ENCODE data around the gene ADORA2A. TPM values are rescaled to one million over a fixed set of nuclear protein-coding genes. Genes with fewer than 3 reads are reported as not detected.

The ADORA2A gene
- total RNA-seq, 1 experiment from 2014 or later = 3.6 TPM

GRCh38 chr22:24418786-24419474 is 8.5 kb upstream of the ADORA2A start:
- Histone ChIP-seq H3K4me1 (ENCODE audit: control insufficient read depth in 1 of 2, insufficient read depth in 2 of 2, low read length in 2 of 2) (peaks cover 0 to 4% of the 10 kb centered on the region in 2 experiments; a peak in 2 of 4 replicates), H3K9me2 (ENCODE audit: insufficient read depth) (no peaks in the 10 kb centered on the region), H3K27me3 (ENCODE audit: insufficient read depth, low read length) (no peaks in the 10 kb centered on the region), H3K79me2 (ENCODE audit: insufficient read depth, low read length) (no peaks in the 10 kb centered on the region), H3K4me2 (ENCODE audit: low read length) (no peak overlapping the region), H3K4me3 (replicated peaks in 1 of 2; ENCODE audit: low read depth in 1 of 2, low read length in 2 of 2) (no peak overlapping the region), H3K36me3 (ENCODE audit: control insufficient read depth in 1 of 2, insufficient read depth in 2 of 2, low read length in 2 of 2) (peaks cover 2 to 12% of the 10 kb centered on the region in 2 experiments; a peak in 2 of 4 replicates), H3K9ac (ENCODE audit: low read length) (no peak overlapping the region), H2AFZ (ENCODE audit: low read depth, low read length, poor library complexity, severe bottlenecking) (no peak overlapping the region), H3K9me3 (ENCODE audit: control insufficient read depth in 1 of 2, insufficient read depth in 1 of 2, low read depth in 1 of 2, low read length in 2 of 2) (no peaks in the 10 kb centered on the region), H4K20me1 (ENCODE audit: insufficient read depth) (no peaks in the 10 kb centered on the region), H3K27ac (ENCODE audit: low read depth, low read length) (no peak overlapping the region)
- RAD21 ChIA-PET (ENCODE audit: low non-redundant PET in 1 of 2, low total read pairs in 2 of 2, uncharacterized antibody in 2 of 2, unreplicated experiment in 2 of 2) = no interaction called here
- ATAC-seq (no peak), DNase-seq (ENCODE audit: low read depth, low spot score) (no peak)
- BruUV-seq (replicated peaks) = TSS peak; percentile 12
- intact Hi-C loops (cut with micrococcal nuclease) = no loop called here
- CTCF ChIA-PET = no interaction called here
- POLR2A ChIA-PET = no interaction called here
- TF ChIP-seq CBX3 (IDR thresholded peaks at IDR 0.05; ENCODE audit: low read depth) (no peak), SRF (IDR thresholded peaks at IDR 0.05; ENCODE audit: low read depth) (no peak), RAD21 (IDR thresholded peaks at IDR 0.05; ENCODE audit: low read depth) (no peak), FOSL1 (IDR thresholded peaks at IDR 0.05; ENCODE audit: low read depth) (no peak)

GRCh38 chr22:24419475-24419850 is 7.9 kb upstream of the ADORA2A start:
- ChIA-PET CTCF (interaction anchor here (3.7 kb wide), 1 partner anchor 102 kb away, joined by 30 read pairs; no protein-coding TSS in a partner anchor), RAD21 (ENCODE audit: low non-redundant PET in 1 of 2, low total read pairs in 2 of 2, uncharacterized antibody in 2 of 2, unreplicated experiment in 2 of 2) (no interaction called here), POLR2A (no interaction called here)
- no peak for TF ChIP-seq FOSL1 (IDR thresholded peaks at IDR 0.05; ENCODE audit: low read depth)
- intact Hi-C loops (cut with micrococcal nuclease) = no loop called here
- no peaks in the 10 kb centered on the region for H3K9me3 ChIP-seq (ENCODE audit: control insufficient read depth in 1 of 2, insufficient read depth in 1 of 2, low read depth in 1 of 2, low read length in 2 of 2)
- H3K79me2 ChIP-seq (ENCODE audit: insufficient read depth, low read length) = no peaks in the 10 kb centered on the region
- peaks cover 0 to 4% of the 10 kb centered on the region in 2 experiments; a peak in 2 of 4 replicates for H3K4me1 ChIP-seq (ENCODE audit: control insufficient read depth in 1 of 2, insufficient read depth in 2 of 2, low read length in 2 of 2)
- H2AFZ ChIP-seq (ENCODE audit: low read depth, low read length, poor library complexity, severe bottlenecking) = no peak overlapping the region
- no TSS peak for BruUV-seq (replicated peaks)
- H4K20me1 ChIP-seq (ENCODE audit: insufficient read depth) = no peaks in the 10 kb centered on the region
- H3K4me2 ChIP-seq (ENCODE audit: low read length) = no peak overlapping the region
- no peaks in the 10 kb centered on the region for H3K9me2 ChIP-seq (ENCODE audit: insufficient read depth)
- H3K27me3 ChIP-seq (ENCODE audit: insufficient read depth, low read length) = no peaks in the 10 kb centered on the region
- no peak overlapping the region for H3K9ac ChIP-seq (ENCODE audit: low read length)
- H3K27ac ChIP-seq (ENCODE audit: low read depth, low read length) = no peak overlapping the region
- ATAC-seq = no peak
- H3K36me3 ChIP-seq (ENCODE audit: control insufficient read depth in 1 of 2, insufficient read depth in 2 of 2, low read length in 2 of 2) = peaks cover 2 to 10% of the 10 kb centered on the region in 2 experiments; a peak in 2 of 4 replicates
- DNase-seq (ENCODE audit: low read depth, low spot score) = no peak
- H3K4me3 ChIP-seq (replicated peaks in 1 of 2; ENCODE audit: low read depth in 1 of 2, low read length in 2 of 2) = no peak overlapping the region
